HepG2 (cell line): ENCODE results near the gene HEBP1. TPM values are rescaled to one million over a fixed set of nuclear protein-coding genes. Genes with fewer than 3 reads are reported as not detected.
A peak's percentile ranks its signal among the peaks of the same experiment; 100 is the strongest.

Experiments used
- ARID5B ChIP-seq: IDR thresholded peaks from 2 replicates; pipeline ENCODE4 v1.4.0; 2020; ENCODE audit warnings: mild to moderate bottlenecking, missing genetic modification reagents
- DMAP1 ChIP-seq: IDR thresholded peaks from 2 replicates; pipeline ENCODE4 v1.6.1; 2016
- GATAD1 ChIP-seq: IDR thresholded peaks from 2 replicates; pipeline ENCODE4 v1.6.1; 2016; ENCODE audit warnings: missing genetic modification reagents, missing compliant biosample characterization
- HES4 ChIP-seq: sonication (generic); formaldehyde crosslinking; IDR thresholded peaks from 2 replicates; pipeline ENCODE4 v1.9.0; 2021; ENCODE audit warnings: mild to moderate bottlenecking, missing genetic modification reagents, borderline replicate concordance
- NONO ChIP-seq, 2 experiments: fragments of 450-650 bp in 1 of 2; sonication (generic) in 1 of 2; formaldehyde crosslinking in 1 of 2; IDR thresholded peaks in 1 of 2; conservative IDR thresholded peaks in 1 of 2; 2 replicates each; pipeline versions ENCODE4 v1.6.1 to v1.8.0; 2017 to 2022; ENCODE audit warnings: mild to moderate bottlenecking in 1 of 2, missing genetic modification reagents in 1 of 2, moderate library complexity in 1 of 2
- PAXIP1 ChIP-seq: sonication (generic); formaldehyde crosslinking; conservative IDR thresholded peaks from 2 replicates; pipeline ENCODE4 v1.4.0; 2020; ENCODE audit warnings: mild to moderate bottlenecking, missing genetic modification reagents, moderate library complexity
- RNF219 ChIP-seq: sonication (generic); formaldehyde crosslinking; IDR thresholded peaks from 2 replicates; pipeline ENCODE4 v1.5.0; 2020; ENCODE audit warnings: mild to moderate bottlenecking, missing genetic modification reagents
- SNAI1 ChIP-seq: sonication (generic); formaldehyde crosslinking; IDR thresholded peaks from 2 replicates; pipeline ENCODE4 v1.5.0; 2020; ENCODE audit warnings: mild to moderate bottlenecking, missing genetic modification reagents, borderline replicate concordance
- SUZ12 ChIP-seq: fragments of 150-350 bp; IDR thresholded peaks from 2 replicates; pipeline ENCODE4 v1.6.1; 2014; ENCODE audit warnings: low read depth, low read length
- TARDBP ChIP-seq: sonication (generic); formaldehyde crosslinking; IDR thresholded peaks from 2 replicates; pipeline ENCODE4 v1.8.0; 2022; ENCODE audit warnings: mild to moderate bottlenecking, missing genetic modification reagents
- TCF12 ChIP-seq, 2 experiments: fragments of 450-650 bp in 1 of 2; sonication (generic) in 1 of 2; formaldehyde crosslinking in 1 of 2; IDR thresholded peaks; 2 replicates each; pipeline versions ENCODE4 v1.6.1 to v1.8.0; 2017 to 2022; ENCODE audit warnings: antibody characterized with exemption in 1 of 2, mild to moderate bottlenecking in 1 of 2, missing genetic modification reagents in 1 of 2, moderate library complexity in 1 of 2
- TEAD3 ChIP-seq: optimal IDR thresholded peaks from 2 replicates; pipeline ENCODE3; 2016; ENCODE audit warnings: borderline replicate concordance
- YY1 ChIP-seq: IDR thresholded peaks from 2 replicates; pipeline ENCODE4 v1.6.1; 2011; ENCODE audit warnings: low read length, low read depth, moderate library complexity, mild to moderate bottlenecking; ENCODE audit not compliant: insufficient read depth, insufficient replicate concordance
- ZNF414 ChIP-seq: sonication (generic); formaldehyde crosslinking; IDR thresholded peaks from 2 replicates; pipeline ENCODE4 v1.5.0; 2020; ENCODE audit warnings: missing genetic modification reagents
- ZNF577 ChIP-seq: sonication (generic); formaldehyde crosslinking; IDR thresholded peaks from 2 replicates; pipeline ENCODE4 v1.4.0; 2020; ENCODE audit warnings: mild to moderate bottlenecking, low read depth, missing genetic modification reagents, borderline replicate concordance
- ZNF781 ChIP-seq: sonication (generic); formaldehyde crosslinking; IDR thresholded peaks from 2 replicates; pipeline ENCODE4 v1.5.1; 2020; ENCODE audit warnings: borderline replicate concordance, mild to moderate bottlenecking, missing genetic modification reagents; ENCODE audit errors: not compliant biosample characterization
- polyA plus RNA-seq, 8 experiments: library from polyadenylated mRNA; depleted of rRNA in 3 of 8; stranded (reverse) in 7 of 8; unstranded in 1 of 8; fragments of >200 nt; fragmentation: Illumina TruSeq in 4 of 8; extraction: Trizol in 4 of 8; gene quantifications; 2 replicates each; pipeline versions ENCODE4 v1.2.1 to v1.2.3, GENCODE V29; 2011 to 2016; ENCODE audit warnings: low read depth in 4 of 8, missing spikeins in 1 of 8, mixed read lengths in 1 of 8; ENCODE audit not compliant: insufficient read depth in 1 of 8
- total RNA-seq, 5 experiments: library from RNA; depleted of rRNA; stranded (reverse); fragments of >200 nt; fragmentation: Illumina TruSeq; extraction: Trizol; gene quantifications; 2 replicates each; pipeline ENCODE4 v1.2.3, GENCODE V29; 2016; ENCODE audit warnings: low read depth in 1 of 5

HEBP1 gene
- total and polyA plus RNA-seq, 2 of the 13 experiments (the other 11 are each of a cell fraction or from before 2014, with no cell fraction given) = 7.8 to 9.4 TPM

GRCh38 chr12:13044002-13044905, 44.2 kb upstream of the HEBP1 start, which contains the start of gene FAM234B (continued):
- TF ChIP-seq ARID5B = peak; percentile 52; the same call in 1 of the 2 replicates
- TF ChIP-seq NONO (IDR thresholded peaks at IDR 0.05) = no peak
- peak; percentile 86 for TF ChIP-seq NONO (CRISPR knock-in tag; conservative IDR thresholded peaks at IDR 0.05)
- TF ChIP-seq SUZ12 = peak; percentile 68
- peak; percentile 7; the same call in 1 of the 2 replicates for TF ChIP-seq PAXIP1
- TF ChIP-seq TARDBP (CRISPR knock-in tag) = 0 out of 2 replicates have a peak, but pooled peaks have one; percentile 70
- TF ChIP-seq ZNF781 (CRISPR knock-in tag) = peak; percentile 67
- 0 out of 2 replicates have a peak, but pooled peaks have one; percentile 53 for TF ChIP-seq HES4 (CRISPR knock-in tag)
- TF ChIP-seq GATAD1 = peak; percentile 72; the same call in 1 of the 2 replicates
- 0 out of 2 replicates have a peak, but pooled peaks have one; percentile 46 for TF ChIP-seq SNAI1 (CRISPR knock-in tag)
- 0 out of 2 replicates have a peak, but pooled peaks have one; percentile 20 for TF ChIP-seq ZNF414 (CRISPR knock-in tag)
- no peak for TF ChIP-seq TCF12 (IDR thresholded peaks at IDR 0.05)
- TF ChIP-seq TCF12 (CRISPR knock-in tag; IDR thresholded peaks at IDR 0.05) = peak; percentile 72; the same call in 1 of the 2 replicates
- peak; percentile 93 for TF ChIP-seq YY1
- no peak for TF ChIP-seq RNF219 (CRISPR knock-in tag)
- no peak for TF ChIP-seq ZNF577 (CRISPR knock-in tag)
- peak; percentile 34 for TF ChIP-seq TEAD3 (CRISPR knock-in tag)
- TF ChIP-seq DMAP1 = peak; percentile 57; the same call in 1 of the 2 replicates
